GM13976 (cell line): ENCODE results near the gene GXYLT1.
"Not testable (repeated sequence)": the region's sequence is repeated elsewhere in the genome, so short reads cannot be mapped to it uniquely, and the experiment has no call there.

Experiments
- DNase-seq: peaks from one replicate; pipeline ENCODE4 v3.0.0; 2012; ENCODE audit warnings: low spot score
- in situ Hi-C: fragments of 300-500 bp; cut with MboI; formaldehyde crosslinking; loops from one replicate; pipeline ENCODE4 v1.12.0; 2022; ENCODE audit warnings: low sequenced_read_pairs, mixed read lengths, inconsistent platforms; ENCODE audit not compliant: unreplicated experiment
- TF ChIP-seq, protein P1 (sequence below): IDR thresholded peaks from 2 replicates; pipeline ENCODE4 v1.5.1; 2012; ENCODE audit warnings: borderline replicate concordance, mild to moderate bottlenecking; ENCODE audit not compliant: insufficient read depth; ENCODE audit errors: extremely low read depth, missing control alignments, control extremely low read depth

Gene GXYLT1

DNA sequence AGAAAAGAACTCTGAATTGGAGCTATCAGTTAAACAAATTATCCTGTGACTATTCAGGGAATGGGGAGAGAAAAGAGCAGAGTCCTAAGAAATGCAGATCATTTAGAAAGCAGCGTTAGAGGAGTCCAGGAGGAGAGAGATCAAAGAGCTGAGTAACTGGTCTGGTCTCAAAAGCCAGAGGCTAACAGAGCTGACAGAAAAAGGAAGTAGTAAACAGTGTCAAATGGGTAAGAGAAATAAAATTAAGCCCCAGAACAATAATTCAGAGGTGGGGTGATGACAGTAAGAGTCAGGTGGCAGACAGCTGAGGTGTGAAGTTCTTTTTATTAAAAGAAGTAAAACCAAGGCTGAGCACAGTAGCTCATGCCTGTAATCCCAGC is 19.3 kb downstream of the GXYLT1 start:
- DNase-seq = no peak
- TF ChIP-seq, protein P1, sequence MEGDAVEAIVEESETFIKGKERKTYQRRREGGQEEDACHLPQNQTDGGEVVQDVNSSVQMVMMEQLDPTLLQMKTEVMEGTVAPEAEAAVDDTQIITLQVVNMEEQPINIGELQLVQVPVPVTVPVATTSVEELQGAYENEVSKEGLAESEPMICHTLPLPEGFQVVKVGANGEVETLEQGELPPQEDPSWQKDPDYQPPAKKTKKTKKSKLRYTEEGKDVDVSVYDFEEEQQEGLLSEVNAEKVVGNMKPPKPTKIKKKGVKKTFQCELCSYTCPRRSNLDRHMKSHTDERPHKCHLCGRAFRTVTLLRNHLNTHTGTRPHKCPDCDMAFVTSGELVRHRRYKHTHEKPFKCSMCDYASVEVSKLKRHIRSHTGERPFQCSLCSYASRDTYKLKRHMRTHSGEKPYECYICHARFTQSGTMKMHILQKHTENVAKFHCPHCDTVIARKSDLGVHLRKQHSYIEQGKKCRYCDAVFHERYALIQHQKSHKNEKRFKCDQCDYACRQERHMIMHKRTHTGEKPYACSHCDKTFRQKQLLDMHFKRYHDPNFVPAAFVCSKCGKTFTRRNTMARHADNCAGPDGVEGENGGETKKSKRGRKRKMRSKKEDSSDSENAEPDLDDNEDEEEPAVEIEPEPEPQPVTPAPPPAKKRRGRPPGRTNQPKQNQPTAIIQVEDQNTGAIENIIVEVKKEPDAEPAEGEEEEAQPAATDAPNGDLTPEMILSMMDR = no peak
- in situ Hi-C loops = no loop called here

DNA sequence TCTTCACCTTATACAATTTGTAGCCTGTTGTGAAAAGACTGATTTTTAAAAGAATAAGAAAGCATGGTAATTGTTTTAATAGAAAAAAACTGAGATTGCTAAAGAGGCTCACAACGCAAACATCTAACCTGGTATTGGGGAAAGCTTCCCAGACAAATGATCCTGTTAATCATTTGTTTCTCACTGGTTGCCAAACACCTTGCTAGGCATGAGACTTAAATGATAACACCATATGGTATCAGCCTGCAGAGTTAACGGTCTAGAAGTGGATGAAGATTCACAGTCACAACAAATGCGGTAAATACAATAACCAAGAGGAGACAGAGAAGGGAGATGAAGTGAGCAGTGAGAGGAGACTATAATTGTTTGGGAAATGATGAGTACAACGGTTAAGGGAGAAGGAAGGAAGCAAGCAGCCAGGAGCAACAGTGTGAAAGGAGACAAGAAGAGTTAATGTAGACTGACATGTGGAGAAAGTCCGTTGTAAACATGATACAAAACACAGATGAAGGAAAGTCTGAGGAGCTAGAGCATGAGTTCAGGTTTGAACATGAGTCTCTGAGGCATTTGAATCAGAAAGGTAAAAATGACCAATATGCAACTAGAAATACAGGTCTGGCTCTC is 19.8 kb downstream of the GXYLT1 start:
- TF ChIP-seq, protein P1 = no peak
- no peak for DNase-seq
- in situ Hi-C loops = no loop called here

- TF ChIP-seq, protein P1 = no peak
- no peak for DNase-seq
- in situ Hi-C loops = no loop called here
Observed at GRCh38 chr12:42119085-42119633, 25.5 kb downstream of the GXYLT1 start.

GRCh38 chr12:42118136-42118879 is 26.4 kb downstream of the GXYLT1 start:
- no peak for DNase-seq
- TF ChIP-seq, protein P1 = no peak
- in situ Hi-C loops = no loop called here

GRCh38 chr12:42109031-42109430 is 35.6 kb downstream of the GXYLT1 start:
- DNase-seq = no peak
- in situ Hi-C loops = no loop called here
- TF ChIP-seq, protein P1 = no peak

- DNase-seq, in situ Hi-C loops: not testable (repeated sequence)
Observed at GRCh38 chr12:42106791-42107190, 37.9 kb downstream of the GXYLT1 start.

DNA sequence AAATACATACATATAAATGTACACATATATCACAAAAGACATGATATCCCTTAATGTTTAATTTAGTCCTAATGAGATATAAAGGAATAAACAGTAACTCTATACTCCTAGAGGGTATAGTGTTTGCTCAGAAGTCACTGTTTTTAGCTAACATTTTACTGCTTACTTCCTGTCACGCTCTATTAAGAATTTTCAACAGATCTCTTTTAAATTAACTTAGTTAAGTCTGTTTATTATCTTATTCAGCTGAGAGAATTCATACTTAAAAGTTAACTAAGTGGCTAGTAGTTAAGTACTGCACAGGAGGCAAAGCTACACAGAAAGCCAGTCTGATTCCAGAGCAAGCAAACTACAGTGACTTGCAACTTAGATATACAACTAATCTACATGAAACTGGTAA is 39.9 kb downstream of the GXYLT1 start:
- DNase-seq = no peak
- TF ChIP-seq, protein P1 = no peak

More for the DNA sequence above, 39.9 kb downstream of the GXYLT1 start:
- in situ Hi-C loops = no loop called here
